CD8-positive, alpha-beta memory T cell (primary cell): ENCODE data around the gene SLC30A4. TPM values are rescaled to one million over a fixed set of nuclear protein-coding genes. Genes with fewer than 3 reads are reported as not detected.
"Not testable (repeated sequence)": the region's sequence is repeated elsewhere in the genome, so short reads cannot be mapped to it uniquely, and the experiment has no call there.

Experiments used
- CTCF ChIA-PET: fragments of 350-600 bp; sonication (Branson Sonifier 250); formaldehyde crosslinking; loops from one replicate; lab custom pipeline; 2021; ENCODE audit warnings: antibody characterized with exemption; lab: Charles Lee
- POLR2A ChIA-PET: fragments of 350-600 bp; sonication (Branson Sonifier 250); formaldehyde crosslinking; loops from one replicate; lab custom pipeline; 2021; ENCODE audit warnings: antibody characterized with exemption; lab: Charles Lee
- DNase-seq, 5 donors: peaks; one replicate each; pipeline versions ENCODE4 v3.0.0 to v3.0.0-alpha.2; 2020 to 2022; ENCODE audit warnings: mixed read lengths in 1 of 5
- H3K27ac ChIP-seq: one replicate; pipeline ENCODE4 v1.7.0; 2013; ENCODE audit warnings: low read depth, mild to moderate bottlenecking, low read length, moderate library complexity
- H3K27me3 ChIP-seq: 2 replicates; pipeline ENCODE4 v1.7.0; 2013; ENCODE audit warnings: low read length, mild to moderate bottlenecking; ENCODE audit not compliant: insufficient read depth, poor library complexity, severe bottlenecking
- H3K36me3 ChIP-seq: 2 replicates; pipeline ENCODE4 v1.7.0; 2013; ENCODE audit warnings: mild to moderate bottlenecking, low read length, moderate library complexity; ENCODE audit not compliant: insufficient read depth
- H3K4me1 ChIP-seq: 2 replicates; pipeline ENCODE4 v1.7.0; 2013; ENCODE audit warnings: mild to moderate bottlenecking, low read length, moderate library complexity; ENCODE audit not compliant: insufficient read depth
- H3K4me3 ChIP-seq: 2 replicates; pipeline ENCODE4 v1.7.0; 2013; ENCODE audit warnings: mild to moderate bottlenecking, low read length
- H3K9me3 ChIP-seq: 2 replicates; pipeline ENCODE4 v1.7.0; 2013; ENCODE audit warnings: mild to moderate bottlenecking, low read length
- H3K27ac Mint-ChIP-seq, 8 donors: one replicate each; pipeline ENCODE4 v1.8.0; 2020 to 2021; ENCODE audit warnings: mixed read lengths in 8 of 8, mild to moderate bottlenecking in 6 of 8, inconsistent platforms in 3 of 8, moderate library complexity in 3 of 8
- H3K27me3 Mint-ChIP-seq, 2 donors: one replicate each; pipeline ENCODE4 v1.8.0; 2020 to 2021; ENCODE audit warnings: mixed read lengths in 2 of 2, mild to moderate bottlenecking in 1 of 2, moderate library complexity in 1 of 2
- H3K36me3 Mint-ChIP-seq, 3 donors: one replicate each; pipeline ENCODE4 v1.8.0; 2020 to 2021; ENCODE audit warnings: mixed read lengths in 3 of 3, inconsistent platforms in 1 of 3, mild to moderate bottlenecking in 1 of 3
- H3K4me1 Mint-ChIP-seq, 3 donors: one replicate each; pipeline ENCODE4 v1.8.0; 2020 to 2021; ENCODE audit warnings: mixed read lengths in 3 of 3, inconsistent platforms in 1 of 3, mild to moderate bottlenecking in 1 of 3
- H3K4me3 Mint-ChIP-seq, 7 donors: one replicate each; pipeline ENCODE4 v1.8.0; 2020 to 2021; ENCODE audit warnings: mixed read lengths in 7 of 7, mild to moderate bottlenecking in 6 of 7, moderate library complexity in 4 of 7, inconsistent platforms in 2 of 7
- H3K9me3 Mint-ChIP-seq, 5 donors: one replicate each; pipeline ENCODE4 v1.8.0; 2020 to 2022; ENCODE audit warnings: mixed read lengths in 5 of 5, mild to moderate bottlenecking in 3 of 5, moderate library complexity in 2 of 5, inconsistent platforms in 1 of 5
- polyA plus RNA-seq: library from polyadenylated mRNA; unstranded; fragments of 300-500 nt; fragmentation: Illumina TruSeq; gene quantifications from one replicate; pipeline ENCODE4 v1.2.3, GENCODE V29; 2021
- total RNA-seq, 2 experiments: library from RNA; stranded (reverse); gene quantifications; one replicate each; pipeline ENCODE4 v1.2.3, GENCODE V29; 2021

SLC30A4 gene
- total and polyA plus RNA-seq, 3 experiments from 2014 or later, result 3.1 to 3.3 (median 3.1) TPM

GRCh38 chr15:45544266-45545023 is 21.9 kb upstream of the SLC30A4 start:
- DNase-seq, result no peak
- Mint-ChIP-seq H3K36me3 (no peaks in the 10 kb centered on the region), H3K27me3 (peaks cover 5 to 18% of the 10 kb centered on the region in 2 donors), H3K27ac (no peak overlapping the region), H3K4me1 (no peaks in the 10 kb centered on the region), H3K9me3 (no peaks in the 10 kb centered on the region), H3K4me3 (no peak overlapping the region)
- no peak overlapping the region for H3K27ac ChIP-seq
- ChIA-PET CTCF (no interaction called here), POLR2A (no interaction called here)
- H3K9me3 ChIP-seq, result no peaks in the 10 kb centered on the region
- H3K4me3 ChIP-seq, result no peak overlapping the region
- no peaks in the 10 kb centered on the region for H3K4me1 ChIP-seq
- no peaks in the 10 kb centered on the region for H3K27me3 ChIP-seq
- H3K36me3 ChIP-seq, result no peaks in the 10 kb centered on the region

GRCh38 chr15:45543051-45543450 is 20.5 kb upstream of the SLC30A4 start:
- Mint-ChIP-seq H3K9me3 (no peaks in the 10 kb centered on the region), H3K27me3 (peaks cover 5 to 11% of the 10 kb centered on the region in 2 donors), H3K4me3 (no peak overlapping the region), H3K27ac (no peak overlapping the region), H3K4me1 (no peaks in the 10 kb centered on the region), H3K36me3 (no peaks in the 10 kb centered on the region)
- Histone ChIP-seq H3K4me1 (no peaks in the 10 kb centered on the region), H3K27me3 (no peaks in the 10 kb centered on the region), H3K36me3 (no peaks in the 10 kb centered on the region), H3K27ac (no peak overlapping the region), H3K4me3 (no peak overlapping the region), H3K9me3 (no peaks in the 10 kb centered on the region)
- ChIA-PET CTCF (no interaction called here), POLR2A (no interaction called here)
- no peak for DNase-seq

GRCh38 chr15:45540531-45540930 is 18.0 kb upstream of the SLC30A4 start:
- no peak for DNase-seq
- no peak overlapping the region for H3K4me3 Mint-ChIP-seq
- H3K4me1 Mint-ChIP-seq, result no peaks in the 10 kb centered on the region
- Histone ChIP-seq H3K27ac (no peak overlapping the region), H3K4me1 (no peaks in the 10 kb centered on the region), H3K9me3 (no peaks in the 10 kb centered on the region), H3K27me3 (no peaks in the 10 kb centered on the region), H3K36me3 (no peaks in the 10 kb centered on the region), H3K4me3 (no peak overlapping the region)
- ChIA-PET CTCF (no interaction called here), POLR2A (no interaction called here)
- H3K36me3 Mint-ChIP-seq, result no peaks in the 10 kb centered on the region
- H3K9me3 Mint-ChIP-seq, result no peaks in the 10 kb centered on the region
- H3K27ac Mint-ChIP-seq, result no peak overlapping the region
- peaks cover 0 to 2% of the 10 kb centered on the region in 2 donors for H3K27me3 Mint-ChIP-seq

GRCh38 chr15:45539680-45540079 is 17.1 kb upstream of the SLC30A4 start:
- H3K27me3 ChIP-seq, result no peaks in the 10 kb centered on the region
- Mint-ChIP-seq H3K4me3 (no peak overlapping the region), H3K27me3 (peaks cover 0 to 2% of the 10 kb centered on the region in 2 donors), H3K27ac (no peak overlapping the region), H3K4me1 (no peaks in the 10 kb centered on the region), H3K36me3 (no peaks in the 10 kb centered on the region), H3K9me3 (no peaks in the 10 kb centered on the region)
- H3K36me3 ChIP-seq, result no peaks in the 10 kb centered on the region
- no peak overlapping the region for H3K27ac ChIP-seq
- DNase-seq, result no peak
- ChIA-PET CTCF (no interaction called here), POLR2A (no interaction called here)
- no peaks in the 10 kb centered on the region for H3K4me1 ChIP-seq
- no peaks in the 10 kb centered on the region for H3K9me3 ChIP-seq
- H3K4me3 ChIP-seq, result no peak overlapping the region

- no peaks in the 10 kb centered on the region for H3K4me1 ChIP-seq
- Mint-ChIP-seq H3K4me3 (no peak overlapping the region), H3K4me1 (no peaks in the 10 kb centered on the region), H3K9me3 (no peaks in the 10 kb centered on the region), H3K27ac (no peak overlapping the region), H3K27me3 (peaks cover 2 to 12% of the 10 kb centered on the region in 2 donors), H3K36me3 (no peaks in the 10 kb centered on the region)
- no peaks in the 10 kb centered on the region for H3K9me3 ChIP-seq
- H3K27ac ChIP-seq, result no peak overlapping the region
- no peaks in the 10 kb centered on the region for H3K36me3 ChIP-seq
- no peak for DNase-seq
- H3K4me3 ChIP-seq, result no peak overlapping the region
- ChIA-PET CTCF (no interaction called here), POLR2A (no interaction called here)
- no peaks in the 10 kb centered on the region for H3K27me3 ChIP-seq
These were observed 14.4 kb upstream of the SLC30A4 start for GRCh38 chr15:45536934-45537333.

- Histone ChIP-seq H3K9me3 (no peaks in the 10 kb centered on the region), H3K4me1 (no peaks in the 10 kb centered on the region), H3K27me3 (no peaks in the 10 kb centered on the region), H3K27ac (no peak overlapping the region), H3K4me3 (no peak overlapping the region), H3K36me3 (no peaks in the 10 kb centered on the region)
- no peak for DNase-seq
- ChIA-PET POLR2A (no interaction called here), CTCF (no interaction called here)
- Mint-ChIP-seq H3K36me3 (no peaks in the 10 kb centered on the region), H3K27me3 (peaks cover 2 to 12% of the 10 kb centered on the region in 2 donors), H3K4me1 (no peaks in the 10 kb centered on the region), H3K9me3 (no peaks in the 10 kb centered on the region), H3K4me3 (no peak overlapping the region), H3K27ac (no peak overlapping the region)
These were observed 13.0 kb upstream of the SLC30A4 start for GRCh38 chr15:45535486-45536042.

- DNase-seq, result no peak
- Histone ChIP-seq H3K36me3 (no peaks in the 10 kb centered on the region), H3K4me1 (no peaks in the 10 kb centered on the region), H3K27me3 (no peaks in the 10 kb centered on the region), H3K27ac (no peak overlapping the region), H3K9me3 (no peaks in the 10 kb centered on the region), H3K4me3 (no peak overlapping the region)
- Mint-ChIP-seq H3K36me3 (no peaks in the 10 kb centered on the region), H3K9me3 (no peaks in the 10 kb centered on the region), H3K27me3 (peaks cover 2 to 12% of the 10 kb centered on the region in 2 donors), H3K27ac (no peak overlapping the region), H3K4me3 (no peak overlapping the region), H3K4me1 (no peaks in the 10 kb centered on the region)
- POLR2A ChIA-PET, result no interaction called here
- CTCF ChIA-PET, result no interaction called here
These were observed 12.3 kb upstream of the SLC30A4 start for GRCh38 chr15:45534821-45535220.

GRCh38 chr15:45532892-45533291 is 10.3 kb upstream of the SLC30A4 start:
- H3K27ac ChIP-seq, H3K27ac Mint-ChIP-seq, CTCF ChIA-PET, H3K9me3 ChIP-seq, DNase-seq, H3K27me3 ChIP-seq, H3K36me3 ChIP-seq, H3K9me3 Mint-ChIP-seq, H3K4me1 ChIP-seq, H3K4me1 Mint-ChIP-seq, POLR2A ChIA-PET, H3K36me3 Mint-ChIP-seq, H3K4me3 Mint-ChIP-seq, H3K4me3 ChIP-seq: not testable (repeated sequence)
- peaks cover 2 to 12% of the 10 kb centered on the region in 2 donors for H3K27me3 Mint-ChIP-seq
